Kidney epithelial cell (primary cell): ENCODE data around the gene SUSD2. TPM values are rescaled to one million over a fixed set of nuclear protein-coding genes. Genes with fewer than 3 reads are reported as not detected.

Experiments
- DNase-seq: peaks from one replicate; pipeline ENCODE4 v3.0.0-alpha.2; 2010; ENCODE audit warnings: low read depth
- H3K27me3 ChIP-seq: 2 replicates; pipeline ENCODE4 v1.6.0; 2011; ENCODE audit warnings: low read length; ENCODE audit not compliant: control insufficient read depth, insufficient read depth
- H3K36me3 ChIP-seq: 2 replicates; pipeline ENCODE4 v1.5.1; 2011; ENCODE audit warnings: low read length; ENCODE audit not compliant: control insufficient read depth, insufficient read depth
- H3K4me3 ChIP-seq: 2 replicates; pipeline ENCODE4 v1.5.1; 2011; ENCODE audit warnings: low read depth, mild to moderate bottlenecking, control low read depth, low read length
- total RNA-seq: library from RNA; depleted of rRNA; stranded (reverse); fragments of >200 nt; gene quantifications from 2 replicates; pipeline ENCODE4 v1.2.3, GENCODE V29; 2015
- TF ChIP-seq, protein P1 (sequence below): IDR thresholded peaks from 2 replicates; pipeline ENCODE4 v1.5.1; 2011; ENCODE audit warnings: mild to moderate bottlenecking, moderate library complexity, low read length, control low read depth, inconsistent platforms; ENCODE audit not compliant: insufficient read depth, poor library complexity, severe bottlenecking

The SUSD2 gene
- total RNA-seq, 1 donor from 2014 or later = 0.17 TPM

DNA sequence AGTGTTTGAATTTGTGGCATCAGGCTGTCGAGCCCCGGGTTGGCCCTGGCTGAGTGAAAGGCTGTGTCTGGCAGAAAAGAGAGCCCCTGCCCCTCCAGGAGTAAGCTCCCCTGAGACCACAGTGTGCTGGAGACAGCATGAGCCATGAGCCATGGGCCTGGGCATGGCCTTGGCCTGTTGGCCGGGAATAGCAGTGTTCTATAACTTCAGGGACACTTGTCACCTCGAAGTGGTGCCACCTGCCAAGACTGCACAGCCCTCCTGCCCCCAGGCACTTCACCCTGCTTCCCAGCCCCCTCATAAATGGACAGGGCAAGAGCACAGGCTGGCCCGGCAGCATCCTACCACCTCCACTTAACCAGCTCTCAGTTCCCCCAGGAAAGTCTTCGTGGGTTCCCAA lies 20.7 kb upstream of the SUSD2 start:
- no peaks in the 10 kb centered on the region for H3K36me3 ChIP-seq
- no peak overlapping the region for H3K4me3 ChIP-seq
- TF ChIP-seq, protein P1, sequence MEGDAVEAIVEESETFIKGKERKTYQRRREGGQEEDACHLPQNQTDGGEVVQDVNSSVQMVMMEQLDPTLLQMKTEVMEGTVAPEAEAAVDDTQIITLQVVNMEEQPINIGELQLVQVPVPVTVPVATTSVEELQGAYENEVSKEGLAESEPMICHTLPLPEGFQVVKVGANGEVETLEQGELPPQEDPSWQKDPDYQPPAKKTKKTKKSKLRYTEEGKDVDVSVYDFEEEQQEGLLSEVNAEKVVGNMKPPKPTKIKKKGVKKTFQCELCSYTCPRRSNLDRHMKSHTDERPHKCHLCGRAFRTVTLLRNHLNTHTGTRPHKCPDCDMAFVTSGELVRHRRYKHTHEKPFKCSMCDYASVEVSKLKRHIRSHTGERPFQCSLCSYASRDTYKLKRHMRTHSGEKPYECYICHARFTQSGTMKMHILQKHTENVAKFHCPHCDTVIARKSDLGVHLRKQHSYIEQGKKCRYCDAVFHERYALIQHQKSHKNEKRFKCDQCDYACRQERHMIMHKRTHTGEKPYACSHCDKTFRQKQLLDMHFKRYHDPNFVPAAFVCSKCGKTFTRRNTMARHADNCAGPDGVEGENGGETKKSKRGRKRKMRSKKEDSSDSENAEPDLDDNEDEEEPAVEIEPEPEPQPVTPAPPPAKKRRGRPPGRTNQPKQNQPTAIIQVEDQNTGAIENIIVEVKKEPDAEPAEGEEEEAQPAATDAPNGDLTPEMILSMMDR = no peak
- H3K27me3 ChIP-seq = no peaks in the 10 kb centered on the region
- DNase-seq = no peak

DNA sequence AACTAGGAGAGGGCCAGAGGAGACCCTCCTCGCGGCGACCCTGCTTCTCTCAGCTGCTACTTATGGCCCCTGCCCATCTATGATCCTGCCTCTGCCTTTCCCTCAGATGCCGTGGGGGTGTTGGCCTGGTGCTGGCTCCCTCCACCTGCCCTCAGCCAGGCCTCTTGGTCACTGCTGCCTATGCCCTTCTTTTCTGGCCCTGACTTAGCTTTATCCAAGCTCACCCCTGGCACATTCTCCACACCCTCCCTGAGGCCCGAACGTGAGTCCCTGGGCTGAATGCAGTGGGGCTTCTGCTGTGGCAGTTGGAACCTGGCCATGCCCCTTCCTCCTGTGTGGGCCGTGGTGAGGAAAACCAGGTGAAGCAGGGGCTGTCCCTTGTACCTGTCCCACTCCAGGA lies 19.8 kb upstream of the SUSD2 start:
- TF ChIP-seq, protein P1 = no peak
- Histone ChIP-seq H3K27me3 (no peaks in the 10 kb centered on the region), H3K36me3 (no peaks in the 10 kb centered on the region), H3K4me3 (no peak overlapping the region)
- no peak for DNase-seq

DNA sequence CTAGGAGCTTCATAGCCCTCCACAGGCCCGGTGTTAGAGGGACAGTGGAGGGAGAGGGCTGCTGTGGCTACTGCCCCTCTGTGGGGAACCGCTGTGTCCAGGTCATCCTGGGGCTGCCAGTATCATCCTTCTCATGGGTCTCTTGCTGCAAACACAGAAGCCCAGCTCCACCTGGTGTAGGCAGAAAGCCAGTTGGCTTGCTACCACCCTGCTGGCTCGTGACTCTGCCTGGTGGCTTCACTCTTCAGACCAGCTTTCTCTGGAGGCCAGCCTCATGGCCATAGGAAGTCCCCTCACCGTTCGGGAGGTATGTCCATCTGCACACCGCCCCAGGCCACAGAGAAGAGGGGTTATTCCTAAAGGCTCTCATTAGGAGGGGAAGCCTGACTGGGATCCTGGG lies 19.4 kb upstream of the SUSD2 start:
- no peaks in the 10 kb centered on the region for H3K36me3 ChIP-seq
- no peak for DNase-seq
- TF ChIP-seq, protein P1 = no peak
- H3K27me3 ChIP-seq = no peaks in the 10 kb centered on the region
- H3K4me3 ChIP-seq = no peak overlapping the region

DNA sequence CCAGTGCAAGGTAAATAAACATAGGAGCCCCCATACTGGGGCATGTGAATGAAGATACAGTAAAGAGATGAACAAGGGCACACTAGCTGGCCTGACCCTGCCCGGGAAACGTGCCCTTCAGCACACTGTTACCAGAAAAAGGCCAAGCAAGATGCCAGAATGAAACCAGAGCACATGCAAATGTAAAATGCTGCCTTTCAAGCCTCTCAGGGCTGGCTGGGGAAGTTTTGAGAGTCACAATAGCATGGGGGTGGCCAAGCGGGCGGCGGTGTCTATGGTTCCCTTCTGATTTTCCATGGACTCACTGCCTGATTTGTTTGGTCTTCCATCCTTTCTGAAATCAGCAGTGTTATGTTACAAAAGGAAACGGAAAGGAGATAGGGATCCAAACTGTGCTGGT lies 18.9 kb upstream of the SUSD2 start:
- TF ChIP-seq, protein P1 = no peak
- no peaks in the 10 kb centered on the region for H3K27me3 ChIP-seq
- no peak overlapping the region for H3K4me3 ChIP-seq
- no peaks in the 10 kb centered on the region for H3K36me3 ChIP-seq
- no peak for DNase-seq

DNA sequence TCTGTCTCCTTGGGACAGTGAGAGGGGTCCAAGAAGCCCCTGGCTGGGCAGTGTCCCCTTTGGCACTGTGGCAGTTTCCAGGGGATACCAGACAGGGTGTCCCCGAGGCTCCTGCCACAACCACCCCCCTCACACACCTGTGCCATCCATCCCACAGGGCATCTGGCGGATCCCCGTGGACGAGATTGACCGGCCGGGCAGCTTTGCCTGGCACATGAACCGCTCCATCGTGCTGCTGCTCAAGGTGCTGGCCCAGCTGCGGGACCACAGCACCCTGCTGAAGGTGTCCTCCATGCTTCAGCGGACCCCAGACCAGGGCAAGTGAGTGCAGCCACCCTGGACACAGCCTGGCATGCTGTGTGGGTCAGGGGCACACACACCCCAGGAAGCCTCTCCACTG lies 17.0 kb upstream of the SUSD2 start:
- Histone ChIP-seq H3K36me3 (no peaks in the 10 kb centered on the region), H3K27me3 (no peaks in the 10 kb centered on the region), H3K4me3 (no peak overlapping the region)
- DNase-seq = no peak
- TF ChIP-seq, protein P1 = no peak

DNA sequence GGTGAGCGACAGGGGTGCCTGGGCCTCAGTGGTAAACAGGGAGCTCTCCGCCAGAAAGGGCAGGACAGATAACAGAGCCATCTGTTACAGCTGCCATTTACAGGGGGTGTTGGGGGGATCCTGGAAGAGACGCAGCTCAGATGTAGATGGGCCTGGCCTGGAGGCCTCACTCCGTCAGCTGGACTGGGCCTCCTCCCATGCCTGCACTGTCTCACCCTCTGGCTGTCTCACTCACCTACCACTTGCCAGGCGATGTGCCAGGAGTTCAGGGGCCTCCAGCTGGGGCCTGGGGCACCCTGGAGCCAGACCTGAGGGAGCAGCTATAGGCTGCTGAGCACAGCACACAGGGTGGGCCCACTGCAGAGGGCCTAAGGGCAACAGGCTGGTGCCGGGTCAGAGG lies 16.3 kb upstream of the SUSD2 start:
- no peaks in the 10 kb centered on the region for H3K36me3 ChIP-seq
- TF ChIP-seq, protein P1 = no peak
- DNase-seq = no peak
- H3K27me3 ChIP-seq = no peaks in the 10 kb centered on the region
- no peak overlapping the region for H3K4me3 ChIP-seq
